Coronary artery (tissue), 2 donors: ENCODE data around the gene SEMA3A.

Experiments used
- DNase-seq: peaks from one replicate; pipeline ENCODE4 v3.0.0-alpha.2; 2017; ENCODE audit warnings: low spot score
- H3K27ac ChIP-seq, 2 donors: fragments of 200-600 bp; sonication (generic); one replicate each; pipeline ENCODE4 v1.5.1; 2016 to 2019
- H3K4me3 ChIP-seq: fragments of 200-600 bp; sonication (generic); 2 replicates; pipeline ENCODE4 v1.5.1; 2016; ENCODE audit warnings: mild to moderate bottlenecking, moderate library complexity
- TF ChIP-seq, protein P1 (sequence below): fragments of 200-600 bp; sonication (generic); IDR thresholded peaks from one replicate; pipeline ENCODE4 v1.5.1; 2019; ENCODE audit warnings: antibody characterized with exemption

The SEMA3A gene

DNA sequence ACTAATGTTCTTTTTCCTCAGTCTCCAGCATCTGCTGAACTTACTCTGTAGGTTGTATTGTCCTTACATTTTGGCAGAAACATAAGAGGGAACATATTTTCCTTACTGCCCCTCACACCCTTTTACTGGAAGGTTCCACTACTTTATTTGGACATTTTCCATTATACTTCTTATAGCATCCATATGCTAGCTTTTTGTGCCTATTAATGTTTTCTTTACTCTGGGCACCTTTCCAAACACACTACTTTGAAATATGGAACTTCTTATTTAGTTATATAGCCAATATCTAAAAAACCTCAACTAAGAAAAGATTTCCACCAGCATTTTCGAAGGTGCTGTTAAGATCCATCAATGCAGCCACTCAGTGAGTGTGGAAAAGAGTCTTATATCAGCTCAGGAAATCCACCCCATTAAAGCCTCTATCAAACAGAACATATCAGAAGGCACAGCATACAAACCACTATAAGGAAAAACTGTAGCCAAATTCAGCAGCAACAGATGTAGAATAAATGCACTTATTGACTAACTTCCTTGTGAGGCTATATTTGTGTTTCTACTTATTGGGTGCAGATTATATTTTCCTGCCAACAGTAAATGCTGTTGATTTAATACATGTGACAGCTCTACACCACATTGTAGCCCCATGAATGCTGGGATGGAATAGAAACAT is 273.2 kb downstream of the SEMA3A start:
- H3K27ac ChIP-seq: no peak overlapping the region
- H3K4me3 ChIP-seq: no peak overlapping the region
- no peak for DNase-seq
- TF ChIP-seq, protein P1, sequence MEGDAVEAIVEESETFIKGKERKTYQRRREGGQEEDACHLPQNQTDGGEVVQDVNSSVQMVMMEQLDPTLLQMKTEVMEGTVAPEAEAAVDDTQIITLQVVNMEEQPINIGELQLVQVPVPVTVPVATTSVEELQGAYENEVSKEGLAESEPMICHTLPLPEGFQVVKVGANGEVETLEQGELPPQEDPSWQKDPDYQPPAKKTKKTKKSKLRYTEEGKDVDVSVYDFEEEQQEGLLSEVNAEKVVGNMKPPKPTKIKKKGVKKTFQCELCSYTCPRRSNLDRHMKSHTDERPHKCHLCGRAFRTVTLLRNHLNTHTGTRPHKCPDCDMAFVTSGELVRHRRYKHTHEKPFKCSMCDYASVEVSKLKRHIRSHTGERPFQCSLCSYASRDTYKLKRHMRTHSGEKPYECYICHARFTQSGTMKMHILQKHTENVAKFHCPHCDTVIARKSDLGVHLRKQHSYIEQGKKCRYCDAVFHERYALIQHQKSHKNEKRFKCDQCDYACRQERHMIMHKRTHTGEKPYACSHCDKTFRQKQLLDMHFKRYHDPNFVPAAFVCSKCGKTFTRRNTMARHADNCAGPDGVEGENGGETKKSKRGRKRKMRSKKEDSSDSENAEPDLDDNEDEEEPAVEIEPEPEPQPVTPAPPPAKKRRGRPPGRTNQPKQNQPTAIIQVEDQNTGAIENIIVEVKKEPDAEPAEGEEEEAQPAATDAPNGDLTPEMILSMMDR: no peak

DNA sequence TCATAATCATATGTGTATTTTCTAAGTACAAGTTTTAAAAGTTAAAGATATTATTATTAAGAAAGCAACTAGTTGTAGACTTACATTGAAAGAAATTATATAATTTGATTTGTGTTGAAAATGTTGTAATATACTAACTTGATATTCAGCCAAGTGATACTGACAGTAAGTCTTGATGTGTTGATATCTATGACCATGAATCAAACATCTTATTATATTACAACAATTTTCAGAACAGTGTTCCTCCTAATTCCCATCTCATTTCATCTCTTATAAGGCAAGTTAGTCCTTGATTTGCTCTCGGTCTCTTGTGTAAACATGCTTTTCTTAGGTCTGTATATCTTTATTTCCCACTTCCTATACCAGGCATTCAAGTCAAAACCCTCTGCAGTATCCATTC is 276.4 kb downstream of the SEMA3A start:
- TF ChIP-seq, protein P1: no peak
- DNase-seq: no peak
- no peak overlapping the region for H3K4me3 ChIP-seq
- H3K27ac ChIP-seq: no peak overlapping the region

DNA sequence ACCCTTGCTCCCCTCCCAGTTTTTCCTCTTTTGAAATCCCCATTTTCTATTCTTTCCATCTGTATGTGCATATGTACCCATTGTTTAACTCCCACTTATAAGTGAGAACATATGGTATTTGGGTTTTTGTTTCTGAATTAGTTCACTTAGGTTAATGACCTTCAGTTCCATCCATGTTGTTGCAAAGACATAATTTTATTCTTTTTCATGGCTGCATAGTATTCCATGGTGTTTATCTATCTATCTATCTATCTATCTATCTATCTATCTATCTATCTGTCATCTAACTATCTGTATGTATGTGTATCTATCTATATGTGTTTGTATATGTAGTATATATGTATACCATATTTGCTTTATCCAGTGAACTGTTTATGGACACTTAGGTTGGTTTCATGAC is 281.4 kb downstream of the SEMA3A start:
- TF ChIP-seq, protein P1: no peak
- Histone ChIP-seq H3K27ac (no peak overlapping the region), H3K4me3 (no peak overlapping the region)
- DNase-seq: no peak

DNA sequence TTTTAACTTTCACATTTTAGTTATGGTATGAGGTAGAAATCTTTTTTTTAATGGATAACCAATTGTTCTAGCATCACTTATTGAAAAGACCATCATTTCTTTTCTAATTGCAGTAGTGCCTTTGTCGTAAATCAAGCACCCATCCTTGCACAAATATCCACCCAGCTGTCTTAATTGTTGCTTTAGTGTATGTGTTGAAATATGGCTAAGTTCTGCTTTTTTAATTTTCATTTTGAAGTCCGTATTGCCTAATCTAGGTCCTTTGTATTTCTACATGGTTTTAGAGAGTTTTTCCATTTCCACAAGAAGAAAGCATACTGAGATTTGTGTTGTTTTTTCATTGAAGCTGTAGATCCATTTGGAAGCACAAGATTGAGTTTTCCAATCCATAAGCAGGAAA is 286.1 kb downstream of the SEMA3A start:
- TF ChIP-seq, protein P1: no peak
- no peak for DNase-seq
- H3K27ac ChIP-seq: no peak overlapping the region
- H3K4me3 ChIP-seq: no peak overlapping the region
